ENCODE results near the gene PDP2. TPM values are rescaled to one million over a fixed set of nuclear protein-coding genes. Genes with fewer than 3 reads are reported as not detected.

Gene PDP2
- total RNA-seq, 2 experiments from 2014 or later: 3.3 to 5.9 TPM

DNA sequence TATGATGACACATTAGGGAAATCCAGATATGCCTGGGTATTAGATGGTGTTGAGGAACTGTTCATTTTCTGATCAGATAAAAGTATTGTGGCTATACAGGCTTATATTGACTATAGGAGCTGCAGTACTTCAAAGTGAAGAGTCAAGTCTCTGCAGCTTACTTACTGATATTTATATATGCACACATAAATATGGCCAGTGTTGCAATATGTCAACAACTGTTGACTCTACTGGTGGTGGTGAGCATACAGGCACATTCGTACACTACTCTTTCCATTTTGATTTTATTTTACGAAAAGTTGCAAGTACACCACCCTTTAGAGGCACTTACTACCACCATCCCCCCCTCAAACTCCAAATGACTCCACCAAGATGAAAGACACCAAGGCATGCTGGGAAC, 51.4 kb downstream of the PDP2 start:
- H3K4me3 Mint-ChIP-seq: peak overlapping the region; percentile 98
- no peaks in the 10 kb centered on the region for H3K27me3 ChIP-seq (ENCODE audit: control insufficient read depth in 1 of 2, insufficient read depth in 2 of 2, low read length in 2 of 2)
- intact Hi-C loops (cut with DNase I, micrococcal nuclease): loop anchor here in 1 of 2 experiments (5.0 kb wide), 3 partner anchors 49 to 261 kb away; partner anchors contain the start of genes DYNC1LI2, E2F4, EXOC3L1 and PDP2
- TF ChIP-seq, protein P1, sequence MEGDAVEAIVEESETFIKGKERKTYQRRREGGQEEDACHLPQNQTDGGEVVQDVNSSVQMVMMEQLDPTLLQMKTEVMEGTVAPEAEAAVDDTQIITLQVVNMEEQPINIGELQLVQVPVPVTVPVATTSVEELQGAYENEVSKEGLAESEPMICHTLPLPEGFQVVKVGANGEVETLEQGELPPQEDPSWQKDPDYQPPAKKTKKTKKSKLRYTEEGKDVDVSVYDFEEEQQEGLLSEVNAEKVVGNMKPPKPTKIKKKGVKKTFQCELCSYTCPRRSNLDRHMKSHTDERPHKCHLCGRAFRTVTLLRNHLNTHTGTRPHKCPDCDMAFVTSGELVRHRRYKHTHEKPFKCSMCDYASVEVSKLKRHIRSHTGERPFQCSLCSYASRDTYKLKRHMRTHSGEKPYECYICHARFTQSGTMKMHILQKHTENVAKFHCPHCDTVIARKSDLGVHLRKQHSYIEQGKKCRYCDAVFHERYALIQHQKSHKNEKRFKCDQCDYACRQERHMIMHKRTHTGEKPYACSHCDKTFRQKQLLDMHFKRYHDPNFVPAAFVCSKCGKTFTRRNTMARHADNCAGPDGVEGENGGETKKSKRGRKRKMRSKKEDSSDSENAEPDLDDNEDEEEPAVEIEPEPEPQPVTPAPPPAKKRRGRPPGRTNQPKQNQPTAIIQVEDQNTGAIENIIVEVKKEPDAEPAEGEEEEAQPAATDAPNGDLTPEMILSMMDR (IDR thresholded peaks at IDR 0.05): no peak
- CTCF ChIA-PET: interaction anchor here (1.5 kb wide), 1 partner anchor 36 kb away, joined by 3 read pairs; no protein-coding TSS in a partner anchor
- peaks cover 46% of the 10 kb centered on the region for H3K36me3 Mint-ChIP-seq (ENCODE audit: low read depth)
- H3K4me1 ChIP-seq (ENCODE audit: insufficient read depth, low read length): peaks cover 37% of the 10 kb centered on the region
- peaks cover 12% of the 10 kb centered on the region for H3K27me3 Mint-ChIP-seq
- H3K4me3 ChIP-seq (ENCODE audit: low read length): no peak overlapping the region
- H3K4me1 Mint-ChIP-seq (ENCODE audit: low read depth): peaks cover 51% of the 10 kb centered on the region
- no peaks in the 10 kb centered on the region for H3K9me3 ChIP-seq (ENCODE audit: control insufficient read depth in 1 of 2, insufficient read depth in 1 of 2, low read length in 2 of 2)
- H3K9me3 Mint-ChIP-seq: no peaks in the 10 kb centered on the region
- POLR2A ChIA-PET: interaction anchor here (0.7 kb wide), 1 partner anchor 101 kb away, joined by 3 read pairs; the partner anchor contains the start of gene NAE1
- no peak overlapping the region for H3K27ac ChIP-seq (ENCODE audit: low read depth in 1 of 2, low read length in 2 of 2)
- no peak for DNase-seq
- peak overlapping the region; percentile 97 for H3K27ac Mint-ChIP-seq
- ATAC-seq (ENCODE audit: poor library complexity): no peak
- peaks cover 11% of the 10 kb centered on the region for H3K36me3 ChIP-seq (ENCODE audit: insufficient read depth, low read length)

DNA sequence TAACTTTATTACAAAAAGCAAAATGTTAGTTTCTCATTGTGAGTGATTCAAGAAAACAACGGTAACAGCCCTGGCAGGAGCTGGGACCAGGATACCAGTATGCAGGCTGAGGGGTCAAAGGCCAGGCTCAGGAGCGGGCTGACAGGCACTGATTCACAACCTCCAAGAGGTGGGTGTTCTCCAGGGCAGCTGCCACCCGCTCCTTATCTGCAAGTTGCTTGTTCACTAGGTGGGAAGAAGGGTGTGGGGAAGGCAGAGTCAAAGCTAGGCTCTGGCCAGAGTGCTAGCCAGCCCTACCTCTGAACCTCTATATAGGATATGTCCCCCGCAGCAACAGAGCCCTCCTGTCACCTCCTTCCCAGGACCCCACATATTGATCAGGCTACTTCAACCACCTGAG, 51.8 kb downstream of the PDP2 start:
- Mint-ChIP-seq H3K9me3 (no peaks in the 10 kb centered on the region), H3K27ac (peak overlapping the region; percentile 97), H3K36me3 (ENCODE audit: low read depth) (peaks cover 47% of the 10 kb centered on the region), H3K4me1 (ENCODE audit: low read depth) (peaks cover 55% of the 10 kb centered on the region), H3K27me3 (peaks cover 9% of the 10 kb centered on the region), H3K4me3 (peak overlapping the region; percentile 98)
- Histone ChIP-seq H3K36me3 (ENCODE audit: insufficient read depth, low read length) (peaks cover 11% of the 10 kb centered on the region), H3K27ac (ENCODE audit: low read depth in 1 of 2, low read length in 2 of 2) (no peak overlapping the region), H3K4me1 (ENCODE audit: insufficient read depth, low read length) (peaks cover 41% of the 10 kb centered on the region), H3K4me3 (ENCODE audit: low read length) (no peak overlapping the region), H3K9me3 (ENCODE audit: control insufficient read depth in 1 of 2, insufficient read depth in 1 of 2, low read length in 2 of 2) (no peaks in the 10 kb centered on the region), H3K27me3 (ENCODE audit: control insufficient read depth in 1 of 2, insufficient read depth in 2 of 2, low read length in 2 of 2) (no peaks in the 10 kb centered on the region)
- DNase-seq (no peak), ATAC-seq (ENCODE audit: poor library complexity) (no peak)
- intact Hi-C loops (cut with DNase I, micrococcal nuclease): loop anchor here in 1 of 2 experiments (5.0 kb wide), 3 partner anchors 50 to 260 kb away; partner anchors contain the start of genes DYNC1LI2, E2F4, EXOC3L1 and PDP2
- TF ChIP-seq, protein P1 (IDR thresholded peaks at IDR 0.05): no peak
- ChIA-PET CTCF (interaction anchor here (1.5 kb wide), 1 partner anchor 37 kb away, joined by 3 read pairs; no protein-coding TSS in a partner anchor), POLR2A (interaction anchor here (0.7 kb wide), 1 partner anchor 101 kb away, joined by 3 read pairs; the partner anchor contains the start of gene NAE1)

DNA sequence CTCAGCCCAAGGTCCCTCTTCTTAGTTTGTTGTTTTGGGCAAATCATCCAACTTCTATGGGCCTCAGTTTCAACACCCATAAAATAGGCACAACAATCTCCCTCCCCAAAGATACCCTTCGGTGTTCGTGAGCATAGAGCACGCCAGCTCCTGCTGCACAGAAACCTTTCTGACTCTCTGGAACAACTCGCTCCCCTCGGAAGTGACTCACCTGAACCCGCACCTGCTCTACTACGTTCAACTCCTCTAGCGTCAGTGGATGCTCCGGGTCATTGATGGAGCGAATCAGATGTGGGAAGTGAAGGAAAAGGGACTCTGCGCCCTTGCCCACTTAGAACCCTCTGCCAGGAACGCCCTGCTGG, 53.4 kb downstream of the PDP2 start:
- Histone ChIP-seq H3K36me3 (ENCODE audit: insufficient read depth, low read length) (peaks cover 23% of the 10 kb centered on the region), H3K27me3 (ENCODE audit: control insufficient read depth in 1 of 2, insufficient read depth in 2 of 2, low read length in 2 of 2) (no peaks in the 10 kb centered on the region), H3K27ac (ENCODE audit: low read depth in 1 of 2, low read length in 2 of 2) (peak overlapping the region; percentile 72 to 78), H3K4me1 (ENCODE audit: insufficient read depth, low read length) (peaks cover 48% of the 10 kb centered on the region), H3K9me3 (ENCODE audit: control insufficient read depth in 1 of 2, insufficient read depth in 1 of 2, low read length in 2 of 2) (no peaks in the 10 kb centered on the region), H3K4me3 (ENCODE audit: low read length) (peak overlapping the region; percentile 100)
- intact Hi-C loops (cut with DNase I, micrococcal nuclease): loop anchor here in 1 of 2 experiments (5.0 kb wide), 3 partner anchors 51 to 259 kb away; partner anchors contain the start of genes DYNC1LI2, E2F4, EXOC3L1 and PDP2
- Mint-ChIP-seq H3K27ac (peak overlapping the region; percentile 97), H3K4me1 (ENCODE audit: low read depth) (peaks cover 62% of the 10 kb centered on the region), H3K36me3 (ENCODE audit: low read depth) (peaks cover 63% of the 10 kb centered on the region), H3K27me3 (no peaks in the 10 kb centered on the region), H3K4me3 (peak overlapping the region; percentile 98), H3K9me3 (no peaks in the 10 kb centered on the region)
- ChIA-PET CTCF (interaction anchor here (1.3 to 1.8 kb wide), 2 partner anchors 38 to 103 kb away, joined by 3 to 4 read pairs; partner anchors contain the start of gene NAE1), POLR2A (interaction anchor here (1.1 to 2.4 kb wide), 4 partner anchors 10 to 293 kb away, joined by 3 to 8 read pairs (median 6); partner anchors contain the start of genes NAE1, PDP2 and TMEM208)
- peak in 6 of 14 experiments; percentile 29 to 65 (median 38) for DNase-seq
- peak; percentile 65 for ATAC-seq (ENCODE audit: poor library complexity)
- TF ChIP-seq, protein P1 (IDR thresholded peaks at IDR 0.05): no peak

All from CD4-positive, alpha-beta T cell (primary cell).